ENCODE measurements around the gene SH3BP2.

SH3BP2 gene

DNA sequence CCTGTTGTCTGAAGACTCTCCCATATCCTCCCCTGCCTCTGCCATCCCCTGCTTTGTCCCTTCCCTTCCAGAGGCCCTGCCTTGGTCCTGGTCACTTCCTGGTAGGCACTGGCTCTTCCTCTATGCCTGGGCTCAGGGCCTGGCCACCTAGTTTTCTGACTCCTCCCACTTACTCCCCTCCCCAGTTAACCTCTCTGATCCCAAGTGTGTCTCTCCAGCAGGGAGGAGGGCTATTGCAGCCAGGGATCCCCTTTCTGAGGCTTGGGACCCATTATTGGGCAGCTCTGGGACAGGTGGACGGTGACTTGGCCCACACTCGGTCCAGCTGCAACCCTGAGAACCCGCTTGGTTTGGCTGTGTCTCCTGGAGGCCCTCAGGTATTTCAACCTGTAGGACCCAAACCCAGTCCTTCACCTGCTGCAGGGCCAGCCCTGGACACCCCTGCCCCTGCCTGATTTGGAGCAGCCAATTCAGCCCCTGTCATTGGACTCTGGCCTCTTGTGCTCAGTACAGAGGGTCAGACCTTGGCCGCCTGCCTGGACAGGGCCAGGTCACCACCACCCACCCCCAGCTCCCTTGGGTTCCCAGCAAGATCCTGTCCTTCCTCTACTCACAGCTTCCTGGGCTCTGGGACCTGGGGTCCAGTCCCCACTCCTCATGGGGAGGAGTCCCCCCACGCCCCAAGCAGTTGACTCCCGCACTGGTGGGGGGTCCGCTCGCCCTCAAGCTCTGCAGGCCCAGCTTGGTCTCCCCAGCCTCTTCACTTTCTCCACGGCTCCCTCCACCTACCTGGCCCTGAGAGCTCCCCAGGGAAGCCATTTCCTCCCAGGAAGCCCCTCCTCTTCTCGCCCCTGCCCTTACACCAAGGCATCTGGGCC lies 1.1 kb upstream of the SH3BP2 start:
- no peak for DNase-seq

DNA sequence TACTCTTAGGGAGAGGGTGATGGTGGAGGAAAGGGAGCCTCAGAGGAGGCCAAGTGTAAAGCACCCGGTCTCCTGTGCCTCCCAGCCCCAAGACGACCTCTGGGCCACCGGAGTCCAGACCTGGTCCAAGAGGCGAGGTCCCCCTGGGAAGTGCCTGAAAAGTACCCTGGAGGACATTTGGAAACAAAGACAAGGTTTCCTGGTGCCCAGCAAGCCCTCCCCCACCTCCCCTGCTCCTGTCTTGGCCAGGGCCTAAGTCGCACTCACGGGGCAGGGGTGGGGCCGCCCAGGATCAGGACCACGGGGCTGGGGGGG lies 532 bp upstream of the SH3BP2 start:
- no peak for DNase-seq

DNA sequence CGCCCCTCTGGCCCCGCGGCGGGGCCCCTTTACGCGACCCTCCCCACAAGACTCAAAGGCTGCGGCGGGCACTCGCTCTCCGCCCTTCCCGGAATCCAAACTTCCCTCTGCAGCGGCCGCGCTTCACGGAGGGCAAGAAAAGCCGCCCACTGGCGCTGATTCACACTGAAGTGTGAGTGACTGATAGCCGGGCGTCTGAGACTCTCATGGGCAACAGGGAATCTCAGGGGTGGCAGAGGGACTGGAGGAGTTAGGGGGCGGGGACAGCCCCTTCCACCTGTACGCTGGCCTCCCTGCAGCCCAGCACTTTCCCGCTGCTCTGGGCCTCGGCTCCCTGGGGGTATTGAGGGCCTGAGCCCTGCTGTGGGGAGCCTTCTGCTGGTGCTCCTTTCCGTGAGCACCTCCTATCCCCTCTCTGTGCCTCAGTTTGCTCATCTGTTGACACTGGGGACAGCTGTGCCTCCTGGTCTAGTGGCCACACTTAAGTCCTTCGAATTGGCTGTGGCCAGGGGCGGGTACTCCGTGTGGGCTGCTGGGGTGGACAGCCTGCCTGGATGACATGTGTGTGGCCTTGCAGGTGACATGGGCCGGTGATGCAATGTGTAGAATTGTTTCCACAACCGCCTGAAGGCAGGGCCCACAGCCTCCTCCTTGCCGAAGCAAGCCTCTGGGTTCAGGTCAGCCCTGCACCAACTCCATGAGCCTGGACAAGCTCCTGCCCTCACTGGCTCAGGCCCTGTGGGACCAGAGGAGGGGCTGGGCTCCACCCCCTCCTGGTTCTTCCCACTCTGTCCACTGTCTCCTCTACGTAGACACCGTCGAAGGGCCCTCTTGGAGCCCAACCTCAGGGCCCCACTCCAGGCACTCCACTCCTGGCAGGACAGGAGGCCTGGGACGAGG lies 951 bp downstream of the SH3BP2 start:
- DNase-seq: no peak

DNA sequence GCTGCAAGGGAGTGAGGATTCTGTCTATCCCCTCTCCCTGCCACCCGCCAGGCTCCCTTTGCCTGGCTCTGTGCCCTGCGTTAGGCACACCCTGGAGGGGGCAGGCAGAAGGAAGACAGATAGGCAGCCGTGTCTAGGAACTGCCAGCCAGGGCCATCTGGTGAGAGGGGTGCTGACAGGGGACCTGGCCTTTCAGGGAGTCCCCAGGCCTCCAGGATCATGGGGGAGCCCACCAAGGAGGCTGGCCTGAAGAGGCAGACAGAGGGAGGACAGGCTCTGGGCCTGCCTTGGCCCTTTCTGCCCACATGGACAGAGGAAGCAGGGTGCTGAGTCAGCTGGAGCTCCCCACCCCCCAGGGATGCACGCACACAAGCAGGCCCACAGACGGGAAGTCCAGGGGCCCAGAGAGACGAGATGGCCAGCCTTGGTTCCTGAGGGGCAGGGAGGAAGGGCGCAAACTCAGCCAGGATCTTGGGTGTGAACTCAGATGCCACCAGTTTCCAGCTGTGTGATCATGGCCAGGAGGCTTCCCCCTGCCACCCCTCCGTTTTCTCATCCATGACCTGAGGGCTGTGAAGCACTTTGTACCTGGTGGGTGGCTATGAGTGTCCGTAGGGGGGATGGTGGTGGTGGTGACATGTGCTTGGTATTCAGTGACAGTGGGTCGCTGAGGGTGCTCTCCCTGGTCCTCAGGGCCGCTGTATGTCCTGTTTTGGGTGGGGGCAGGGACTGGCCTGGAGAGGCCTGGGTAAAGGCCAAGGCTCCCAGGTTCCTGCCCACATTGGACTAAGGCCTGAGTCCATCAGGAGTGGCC lies 1.8 kb downstream of the SH3BP2 start:
- DNase-seq: peak; percentile 27

DNA sequence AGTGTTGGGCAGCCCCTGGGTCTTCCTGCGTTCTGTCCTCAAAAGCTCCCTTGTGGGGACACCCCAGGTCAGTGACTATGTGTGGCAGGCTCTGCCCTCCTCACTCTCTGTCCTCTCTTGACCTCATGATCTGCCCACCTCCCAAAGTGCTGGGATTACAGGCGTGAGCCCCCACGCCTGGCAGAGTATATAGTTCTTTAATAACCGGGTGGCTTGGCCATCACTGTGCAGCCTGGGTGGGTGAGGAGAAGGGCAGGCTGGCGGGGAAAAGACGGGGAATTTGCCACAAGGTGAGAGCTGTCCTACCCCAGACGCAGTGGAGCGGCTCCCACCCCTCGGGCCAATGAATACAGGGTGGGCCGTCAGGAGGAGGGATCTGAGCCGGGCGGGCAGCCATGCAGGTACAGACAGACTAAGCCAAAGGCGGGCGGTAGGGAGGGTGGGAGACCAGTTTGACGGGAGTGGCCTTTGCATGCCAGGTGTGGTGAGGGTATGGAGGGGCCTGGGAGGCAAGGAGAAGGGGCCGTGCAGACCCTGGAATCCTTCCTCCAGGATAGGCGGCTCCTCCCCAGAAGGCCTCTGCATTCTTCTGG lies 2.5 kb downstream of the SH3BP2 start:
- DNase-seq: no peak

GRCh38 chr4:2795893-2796848 lies 3.3 kb downstream of the SH3BP2 start:
- DNase-seq: no peak

GRCh38 chr4:2796849-2797544 lies 4.1 kb downstream of the SH3BP2 start:
- DNase-seq: no peak

- no peak for DNase-seq
Measured at GRCh38 chr4:2797545-2798305, 4.8 kb downstream of the SH3BP2 start.

DNA sequence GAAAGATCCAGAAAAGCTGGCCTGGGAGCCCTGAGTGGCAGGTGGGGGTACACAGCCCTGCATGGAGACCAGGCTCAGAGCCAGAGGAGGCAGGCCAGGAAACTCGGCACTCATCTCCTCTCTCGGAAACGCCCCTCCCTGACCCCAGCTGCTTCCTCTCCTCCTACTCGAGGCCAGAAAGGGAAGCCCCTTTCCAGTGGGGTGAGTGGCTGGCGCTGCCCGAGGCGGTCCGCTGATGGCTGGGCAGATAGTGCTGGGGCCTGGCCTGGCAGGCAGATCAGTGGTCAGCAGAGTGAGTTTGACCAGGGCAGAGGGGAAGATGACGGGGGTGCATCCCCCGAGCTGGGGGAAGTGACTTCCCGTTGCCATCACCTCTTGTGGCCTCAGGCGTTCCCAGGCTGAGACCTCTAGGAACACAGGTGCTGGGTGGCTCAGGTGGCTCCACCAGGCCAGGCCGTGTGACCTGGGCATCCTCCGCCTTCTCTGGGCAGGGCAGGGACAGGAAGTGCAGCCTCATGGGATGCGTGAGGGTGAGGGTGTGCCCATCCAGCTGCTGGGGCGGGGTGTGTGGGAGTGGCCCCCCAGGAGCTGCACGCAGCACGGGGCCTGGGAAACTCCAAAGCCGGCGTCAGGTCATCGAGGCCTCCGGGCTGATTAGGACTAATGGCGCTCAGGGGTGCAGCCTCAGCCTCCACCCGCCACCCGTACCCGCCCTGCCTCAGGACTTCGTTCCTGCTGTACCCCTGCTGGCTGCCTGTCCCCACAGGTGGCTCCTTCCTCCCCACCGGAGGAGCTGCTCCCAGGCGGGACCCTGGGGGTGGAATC lies 5.7 kb downstream of the SH3BP2 start:
- no peak for DNase-seq

GRCh38 chr4:2799224-2799911 lies 6.5 kb downstream of the SH3BP2 start:
- DNase-seq: no peak

GRCh38 chr4:2799971-2800690 lies 7.2 kb downstream of the SH3BP2 start:
- no peak for DNase-seq

GRCh38 chr4:2800691-2801596 lies 8.1 kb downstream of the SH3BP2 start:
- DNase-seq: no peak

DNA sequence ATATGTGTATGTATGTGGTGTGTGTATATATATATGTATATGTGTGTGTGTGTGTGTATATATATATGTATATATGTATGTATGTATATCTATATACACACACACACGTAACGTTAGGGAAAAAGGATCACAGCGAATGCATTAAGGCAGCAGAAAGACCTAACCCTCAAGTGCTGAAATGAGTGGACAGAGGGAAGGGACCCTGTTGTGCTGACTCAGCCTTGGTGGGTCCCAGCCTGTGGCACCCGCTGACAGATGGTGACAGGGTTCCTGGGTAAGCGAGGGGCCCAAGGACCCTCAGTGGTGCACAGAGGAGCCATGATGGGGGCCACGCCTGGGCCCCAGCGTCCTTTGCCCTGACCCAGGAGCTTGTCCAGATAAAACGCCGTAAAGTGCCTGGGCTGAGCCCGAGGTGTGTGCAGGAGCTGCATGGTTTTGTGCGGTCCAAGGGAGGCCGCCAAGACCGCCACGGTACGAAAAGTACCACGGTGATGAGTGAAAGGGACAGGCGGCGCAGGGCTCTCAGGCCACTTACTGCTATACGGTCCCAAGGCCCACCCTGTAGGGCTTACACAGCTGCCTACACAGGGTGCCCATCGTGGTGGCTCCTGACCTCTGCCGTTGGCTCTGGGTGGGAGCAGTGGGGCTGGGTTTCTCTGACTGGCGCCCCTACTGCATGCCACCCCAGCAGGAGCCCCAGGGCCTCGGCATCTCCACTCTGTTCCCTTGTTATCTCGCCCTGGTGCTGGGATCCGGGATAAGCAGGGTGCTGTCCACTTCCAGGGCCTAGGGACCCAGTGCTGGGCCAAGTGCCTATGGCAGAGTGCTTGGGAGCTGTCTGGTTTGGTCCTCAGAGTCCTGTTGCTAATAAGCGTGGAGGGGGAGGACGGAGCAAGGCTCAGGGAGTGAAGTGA lies 10.0 kb downstream of the SH3BP2 start:
- DNase-seq: no peak

DNA sequence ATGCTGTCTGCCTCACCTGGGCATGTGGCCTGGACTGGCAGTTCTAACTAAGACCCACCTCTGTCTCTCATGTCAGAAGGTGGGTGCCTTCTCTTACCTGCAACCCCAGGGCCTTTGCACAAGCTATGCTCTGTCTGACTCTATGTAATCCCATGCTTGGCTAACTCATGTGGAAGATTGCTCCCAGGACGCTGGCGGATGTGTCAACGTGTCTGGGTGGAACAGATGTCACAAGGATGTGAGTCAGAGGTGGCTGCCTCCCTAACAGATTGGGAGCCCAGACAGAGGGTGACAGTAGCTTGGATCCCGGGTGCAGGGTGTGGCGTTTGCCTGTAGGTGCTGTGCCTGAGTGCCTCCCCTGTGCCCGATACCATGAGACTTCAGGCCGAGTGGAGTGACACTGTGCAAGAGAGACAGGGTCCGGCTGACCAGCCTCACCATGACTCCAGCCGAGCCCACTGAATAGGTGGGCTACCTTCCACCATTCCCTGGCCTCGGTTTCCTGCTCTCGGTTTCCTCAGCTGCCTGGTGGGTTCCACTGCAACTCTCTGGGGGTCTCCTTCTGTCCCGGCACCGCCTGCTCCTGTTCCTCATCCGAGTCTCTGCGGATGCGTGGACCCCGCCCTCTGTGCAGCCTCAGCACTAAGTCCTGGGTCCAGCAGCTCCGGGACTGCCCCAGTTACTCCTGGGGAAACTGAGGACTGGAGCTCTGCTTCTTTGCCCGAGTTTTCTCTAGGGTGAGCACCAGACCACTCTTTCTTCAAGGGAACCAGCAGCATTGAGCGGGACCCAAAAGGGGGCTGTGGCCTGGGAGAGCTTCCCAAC lies 11.0 kb downstream of the SH3BP2 start:
- DNase-seq: peak; percentile 57

Measured in NCI-H2171 (cell line).